Epidermal melanocyte (primary cell): ENCODE measurements around the gene ALAS2.
A peak's percentile ranks its signal among the peaks of the same experiment; 100 is the strongest.
"Not testable (repeated sequence)": the region's sequence is repeated elsewhere in the genome, so short reads cannot be mapped to it uniquely, and the experiment has no call there.

Experiments used
- DNase-seq: peaks from one replicate; pipeline ENCODE4 v3.0.0; 2011; ENCODE audit warnings: low spot score; ENCODE audit not compliant: insufficient read length

The ALAS2 gene

GRCh38 chrX:55005256-55005655 lies 25.5 kb downstream of the ALAS2 start:
- DNase-seq, result no peak

- DNase-seq, result no peak
Observed at GRCh38 chrX:55004231-55004630, 26.5 kb downstream of the ALAS2 start.

- peak; percentile 46 for DNase-seq
Observed at GRCh38 chrX:54999717-55000598, 30.8 kb downstream of the ALAS2 start, which contains the start of gene APEX2. Gene APEX2 (plus strand): TSS chrX:55000363. CDS start chrX:55000423, 60 bp downstream.

GRCh38 chrX:54995621-54996020 lies 35.2 kb downstream of the ALAS2 start:
- DNase-seq, result no peak

GRCh38 chrX:54994668-54995351 lies 36.0 kb downstream of the ALAS2 start:
- DNase-seq, result no peak

- DNase-seq, result no peak
Observed at GRCh38 chrX:54994099-54994498, 36.7 kb downstream of the ALAS2 start, which contains the start of gene PFKFB1. Gene PFKFB1 (minus strand): TSS chrX:54994188. CDS start chrX:54994007, 181 bp downstream.

- DNase-seq, result no peak
Observed at GRCh38 chrX:54992911-54993622, 37.7 kb downstream of the ALAS2 start.

- DNase-seq, result no peak
Observed at GRCh38 chrX:54991706-54992105, 39.1 kb downstream of the ALAS2 start.

- DNase-seq, result not testable (repeated sequence)
Observed at GRCh38 chrX:54983306-54983705, 47.5 kb downstream of the ALAS2 start.

- no peak for DNase-seq
Observed at GRCh38 chrX:54980334-54980733, 50.4 kb downstream of the ALAS2 start.

GRCh38 chrX:54979432-54979831 lies 51.3 kb downstream of the ALAS2 start:
- no peak for DNase-seq

GRCh38 chrX:54978448-54978847 lies 52.3 kb downstream of the ALAS2 start:
- no peak for DNase-seq

- no peak for DNase-seq
Observed at GRCh38 chrX:54977387-54977786, 53.4 kb downstream of the ALAS2 start.

- no peak for DNase-seq
Observed at GRCh38 chrX:54964766-54965497, 65.8 kb downstream of the ALAS2 start.

- no peak for DNase-seq
Observed at GRCh38 chrX:54961750-54962149, 69.0 kb downstream of the ALAS2 start.
